ENCODE results near the gene P2RX4.
"Not testable (repeated sequence)": the region's sequence is repeated elsewhere in the genome, so short reads cannot be mapped to it uniquely, and the experiment has no call there.

P2RX4 gene

DNA sequence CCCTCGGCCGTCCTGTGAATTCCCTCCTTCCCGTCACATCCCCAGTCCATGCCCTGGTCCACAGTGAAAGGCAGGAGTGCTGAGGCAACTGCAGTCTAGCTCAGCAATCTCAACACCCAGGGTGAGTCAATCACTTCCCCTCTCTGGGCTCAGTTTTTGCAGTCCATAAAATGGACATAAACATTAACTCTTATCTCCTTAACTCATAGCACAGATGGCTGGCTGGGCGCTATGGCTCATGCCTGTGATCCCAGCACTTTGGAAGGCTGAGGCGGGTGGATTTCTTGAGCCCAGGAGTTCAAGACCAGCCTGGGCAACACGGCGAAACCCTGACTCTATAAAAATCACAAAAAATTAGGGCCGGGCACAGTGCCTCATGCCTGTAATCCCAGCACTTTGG, 54.2 kb downstream of the P2RX4 start:
- no peak overlapping the region for H3K4me3 ChIP-seq (ENCODE audit: insufficient read depth, low read depth, low read length, poor library complexity, severe bottlenecking)
- H3K27ac ChIP-seq (ENCODE audit: insufficient read depth, low read length, poor library complexity, severe bottlenecking), result no peak overlapping the region
- no peaks in the 10 kb centered on the region for H3K9me3 ChIP-seq (ENCODE audit: control insufficient read depth, low read length)
- H3K27me3 ChIP-seq (replicated peaks; ENCODE audit: control insufficient read depth, insufficient read depth, low read length, poor library complexity, severe bottlenecking), result no peaks in the 10 kb centered on the region
- DNase-seq, result no peak
- no peaks in the 10 kb centered on the region for H3K4me1 ChIP-seq (ENCODE audit: control insufficient read depth, insufficient read depth, low read length, poor library complexity, severe bottlenecking)
- peaks cover 35% of the 10 kb centered on the region for H3K36me3 ChIP-seq (ENCODE audit: control insufficient read depth, insufficient read depth, low read length)

DNA sequence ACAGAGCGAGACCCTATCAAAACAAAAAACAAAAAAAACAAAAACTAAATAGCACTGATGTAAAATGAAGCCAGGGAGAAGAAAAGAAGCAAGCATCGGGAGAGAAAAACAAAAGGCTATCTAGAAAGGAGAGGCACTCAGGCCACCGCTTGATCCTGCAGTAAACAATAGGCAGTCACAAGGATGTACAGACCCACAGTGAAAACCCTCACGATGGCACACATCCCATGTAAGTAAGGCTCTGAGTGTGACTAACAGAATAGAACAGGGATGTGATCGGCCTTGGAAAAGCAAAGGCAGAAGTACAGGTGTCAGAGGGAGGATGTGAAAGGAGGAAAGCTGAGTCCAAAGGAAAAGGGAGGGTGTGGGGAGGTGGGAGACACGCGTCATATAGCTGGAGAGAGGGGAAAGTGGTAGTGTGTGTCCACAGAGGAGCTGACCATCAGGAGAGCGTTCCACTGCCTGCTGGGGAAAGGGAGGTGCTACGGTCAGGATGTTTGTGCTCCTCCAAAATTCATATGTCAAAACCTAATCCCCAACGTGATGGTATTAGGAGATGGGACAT, 55.1 kb downstream of the P2RX4 start:
- no peaks in the 10 kb centered on the region for H3K27me3 ChIP-seq (replicated peaks; ENCODE audit: control insufficient read depth, insufficient read depth, low read length, poor library complexity, severe bottlenecking)
- no peak for DNase-seq
- H3K4me1 ChIP-seq (ENCODE audit: control insufficient read depth, insufficient read depth, low read length, poor library complexity, severe bottlenecking), result no peaks in the 10 kb centered on the region
- H3K9me3 ChIP-seq (ENCODE audit: control insufficient read depth, low read length), result no peaks in the 10 kb centered on the region
- H3K4me3 ChIP-seq (ENCODE audit: insufficient read depth, low read depth, low read length, poor library complexity, severe bottlenecking), result no peak overlapping the region
- peaks cover 27% of the 10 kb centered on the region for H3K36me3 ChIP-seq (ENCODE audit: control insufficient read depth, insufficient read depth, low read length)
- H3K27ac ChIP-seq (ENCODE audit: insufficient read depth, low read length, poor library complexity, severe bottlenecking), result no peak overlapping the region

DNA sequence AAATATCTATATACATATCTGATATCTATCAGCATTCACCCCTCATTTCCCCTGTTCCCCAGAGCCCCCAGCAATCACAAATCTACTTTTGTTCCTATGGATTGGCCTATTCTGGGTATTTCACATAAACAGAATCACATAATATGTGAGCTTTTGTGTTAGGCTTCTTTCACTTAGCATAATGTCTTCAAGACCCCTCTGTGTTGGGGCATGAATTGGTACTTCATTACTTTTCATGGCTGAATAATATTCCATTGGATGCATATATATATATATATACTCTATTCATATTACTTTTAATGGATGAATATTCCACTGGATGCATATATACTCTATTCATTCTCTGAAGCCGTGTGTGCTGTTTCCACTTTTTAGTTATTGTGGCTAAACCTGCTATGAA, 57.9 kb downstream of the P2RX4 start:
- no peaks in the 10 kb centered on the region for H3K4me1 ChIP-seq (ENCODE audit: control insufficient read depth, insufficient read depth, low read length, poor library complexity, severe bottlenecking)
- H3K27ac ChIP-seq (ENCODE audit: insufficient read depth, low read length, poor library complexity, severe bottlenecking), result no peak overlapping the region

DNA sequence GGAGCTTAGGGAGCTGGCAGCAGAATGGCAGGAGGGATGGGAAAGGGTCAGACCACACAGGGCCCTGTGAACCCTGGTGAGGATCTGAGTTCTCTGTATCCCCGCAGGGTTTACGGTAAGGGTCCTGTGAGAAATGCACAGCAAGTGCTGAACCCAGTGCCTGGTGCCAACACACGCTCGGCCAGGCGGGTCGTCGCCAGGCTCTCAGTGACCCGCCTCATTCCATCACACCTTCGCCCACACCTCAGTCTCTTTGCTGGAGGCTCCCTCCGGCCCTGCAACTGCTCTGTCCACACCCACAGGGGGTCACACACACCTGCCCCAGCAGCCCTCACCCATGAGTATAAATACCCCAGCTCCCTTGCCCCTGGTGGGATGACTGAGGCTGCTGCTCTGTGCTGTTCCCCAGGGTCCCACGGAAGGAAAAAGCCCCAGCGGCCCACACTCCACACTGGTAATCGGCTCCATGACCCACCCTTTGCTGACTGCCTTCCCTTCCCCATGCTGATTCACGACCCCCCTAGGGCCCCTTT, 63.5 kb downstream of the P2RX4 start:
- Histone ChIP-seq H3K27me3 (replicated peaks; ENCODE audit: control insufficient read depth, insufficient read depth, low read length, poor library complexity, severe bottlenecking) (no peaks in the 10 kb centered on the region), H3K27ac (ENCODE audit: insufficient read depth, low read length, poor library complexity, severe bottlenecking) (no peak overlapping the region), H3K4me3 (ENCODE audit: insufficient read depth, low read depth, low read length, poor library complexity, severe bottlenecking) (no peak overlapping the region), H3K4me1 (ENCODE audit: control insufficient read depth, insufficient read depth, low read length, poor library complexity, severe bottlenecking) (no peaks in the 10 kb centered on the region), H3K36me3 (ENCODE audit: control insufficient read depth, insufficient read depth, low read length) (peaks cover 13% of the 10 kb centered on the region), H3K9me3 (ENCODE audit: control insufficient read depth, low read length) (no peaks in the 10 kb centered on the region)
- DNase-seq, result no peak

More for the DNA sequence above, 57.9 kb downstream of the P2RX4 start:
- Histone ChIP-seq H3K9me3 (ENCODE audit: control insufficient read depth, low read length) (no peaks in the 10 kb centered on the region), H3K4me3 (ENCODE audit: insufficient read depth, low read depth, low read length, poor library complexity, severe bottlenecking) (no peak overlapping the region), H3K36me3 (ENCODE audit: control insufficient read depth, insufficient read depth, low read length) (peaks cover 26% of the 10 kb centered on the region), H3K27me3 (replicated peaks; ENCODE audit: control insufficient read depth, insufficient read depth, low read length, poor library complexity, severe bottlenecking) (no peaks in the 10 kb centered on the region)
- DNase-seq, result no peak

DNA sequence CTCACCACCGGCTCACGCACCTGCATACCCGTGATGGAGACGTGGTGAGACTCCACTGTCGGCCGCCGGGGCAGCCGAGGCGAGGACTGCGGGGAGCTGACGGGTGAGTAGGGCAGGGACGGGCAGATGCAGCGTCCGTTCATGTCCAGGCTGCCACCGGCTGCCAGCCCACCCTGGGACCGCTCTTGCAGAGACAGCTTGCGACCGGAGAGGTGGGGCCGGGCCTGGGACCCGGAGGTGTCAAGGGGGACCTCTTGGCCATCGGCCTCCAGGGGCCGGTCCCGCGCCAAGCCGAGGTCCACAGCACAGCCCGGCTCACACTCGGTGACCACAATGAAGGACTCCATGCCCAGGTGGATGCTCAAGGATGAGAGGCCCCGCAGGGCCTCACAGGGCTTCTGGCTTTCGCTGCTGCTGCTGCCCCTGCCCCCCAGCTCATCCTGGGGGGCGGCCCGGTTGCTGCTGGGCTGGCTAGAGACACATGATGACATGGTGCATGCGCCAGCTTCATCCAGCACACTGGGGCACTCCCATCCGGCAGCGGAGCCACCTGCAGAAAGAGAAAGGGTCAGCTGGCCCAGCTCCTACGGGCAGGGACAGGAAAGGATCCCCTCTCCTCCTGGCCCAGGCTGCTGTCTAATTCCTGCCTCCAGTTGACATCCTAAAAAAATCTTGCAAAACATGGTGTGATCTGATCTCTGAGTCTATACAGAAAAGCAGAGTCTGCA, 64.3 kb downstream of the P2RX4 start:
- Histone ChIP-seq H3K4me3 (ENCODE audit: insufficient read depth, low read depth, low read length, poor library complexity, severe bottlenecking) (no peak overlapping the region), H3K9me3 (ENCODE audit: control insufficient read depth, low read length) (no peaks in the 10 kb centered on the region), H3K4me1 (ENCODE audit: control insufficient read depth, insufficient read depth, low read length, poor library complexity, severe bottlenecking) (no peaks in the 10 kb centered on the region), H3K27me3 (replicated peaks; ENCODE audit: control insufficient read depth, insufficient read depth, low read length, poor library complexity, severe bottlenecking) (no peaks in the 10 kb centered on the region), H3K27ac (ENCODE audit: insufficient read depth, low read length, poor library complexity, severe bottlenecking) (no peak overlapping the region), H3K36me3 (ENCODE audit: control insufficient read depth, insufficient read depth, low read length) (peaks cover 7% of the 10 kb centered on the region)
- DNase-seq, result no peak

DNA sequence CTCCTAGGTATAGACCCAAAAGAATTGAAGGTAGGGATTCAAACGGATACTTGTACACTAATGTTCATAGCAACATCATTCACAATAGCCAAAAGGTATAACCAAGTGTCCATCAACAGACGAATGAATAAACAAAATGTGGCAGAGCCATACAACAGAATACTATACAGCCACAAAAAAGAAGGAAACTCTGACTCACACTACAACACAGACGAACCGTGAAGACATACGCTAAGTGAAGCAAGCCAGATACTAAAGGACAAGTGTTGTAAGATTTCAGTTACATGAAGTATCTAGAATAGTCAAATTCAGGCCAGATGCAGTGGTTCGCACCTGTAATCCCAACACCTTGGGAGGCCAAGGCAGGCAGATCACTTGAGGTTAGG, 67.4 kb downstream of the P2RX4 start:
- H3K27me3 ChIP-seq (replicated peaks; ENCODE audit: control insufficient read depth, insufficient read depth, low read length, poor library complexity, severe bottlenecking), result no peaks in the 10 kb centered on the region
- H3K9me3 ChIP-seq (ENCODE audit: control insufficient read depth, low read length), result no peaks in the 10 kb centered on the region
- peaks cover 4% of the 10 kb centered on the region for H3K36me3 ChIP-seq (ENCODE audit: control insufficient read depth, insufficient read depth, low read length)
- no peak overlapping the region for H3K27ac ChIP-seq (ENCODE audit: insufficient read depth, low read length, poor library complexity, severe bottlenecking)
- no peak overlapping the region for H3K4me3 ChIP-seq (ENCODE audit: insufficient read depth, low read depth, low read length, poor library complexity, severe bottlenecking)
- DNase-seq, result no peak
- H3K4me1 ChIP-seq (ENCODE audit: control insufficient read depth, insufficient read depth, low read length, poor library complexity, severe bottlenecking), result no peaks in the 10 kb centered on the region

DNA sequence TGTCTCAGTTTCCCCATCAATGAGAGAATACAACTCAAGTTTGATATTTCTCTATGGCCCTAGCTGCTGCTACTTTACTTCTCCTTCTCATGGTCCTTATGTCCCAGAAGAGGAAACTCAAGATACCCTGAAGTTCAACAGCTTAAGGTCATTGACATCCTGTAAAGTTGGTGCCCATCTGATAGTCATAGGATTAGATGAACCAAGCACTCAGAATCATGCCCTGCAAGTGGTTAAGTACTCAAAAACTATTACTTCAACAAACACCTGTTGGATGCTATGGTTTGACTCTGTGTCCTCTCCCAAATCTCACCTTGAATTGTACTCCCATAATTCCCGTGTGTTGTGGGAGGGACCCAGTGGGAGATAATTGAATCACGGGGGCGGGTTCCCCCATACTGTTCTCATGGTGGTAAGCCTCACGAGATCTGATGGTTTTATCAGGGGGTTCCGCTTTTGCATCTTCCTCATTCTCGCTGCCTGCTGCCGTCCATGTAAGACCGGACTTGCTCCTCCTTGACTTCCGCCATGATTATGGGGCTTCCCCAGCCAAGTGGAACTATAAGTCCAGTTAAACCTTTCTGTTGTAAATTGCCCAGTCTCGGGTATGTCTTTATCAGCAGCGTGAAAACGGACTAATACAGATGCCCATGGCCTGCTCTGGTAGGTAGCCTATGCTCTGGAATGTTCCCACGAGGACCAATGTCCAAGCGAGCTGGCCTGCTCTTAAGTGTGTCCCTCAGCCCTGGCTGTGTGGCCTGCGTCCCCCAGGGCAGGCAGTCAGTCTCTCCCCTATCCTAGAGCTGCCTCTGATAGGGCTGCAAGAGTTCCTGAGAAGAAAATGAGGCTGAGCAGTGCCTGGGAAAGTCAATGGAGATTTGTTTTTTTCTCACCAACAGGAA, 68.5 kb downstream of the P2RX4 start:
- H3K27ac ChIP-seq (ENCODE audit: insufficient read depth, low read length, poor library complexity, severe bottlenecking), result no peak overlapping the region
- H3K9me3 ChIP-seq (ENCODE audit: control insufficient read depth, low read length), result no peaks in the 10 kb centered on the region
- H3K4me3 ChIP-seq (ENCODE audit: insufficient read depth, low read depth, low read length, poor library complexity, severe bottlenecking), result no peak overlapping the region
- no peaks in the 10 kb centered on the region for H3K27me3 ChIP-seq (replicated peaks; ENCODE audit: control insufficient read depth, insufficient read depth, low read length, poor library complexity, severe bottlenecking)
- no peaks in the 10 kb centered on the region for H3K4me1 ChIP-seq (ENCODE audit: control insufficient read depth, insufficient read depth, low read length, poor library complexity, severe bottlenecking)
- peaks cover 4% of the 10 kb centered on the region for H3K36me3 ChIP-seq (ENCODE audit: control insufficient read depth, insufficient read depth, low read length)
- DNase-seq, result no peak

DNA sequence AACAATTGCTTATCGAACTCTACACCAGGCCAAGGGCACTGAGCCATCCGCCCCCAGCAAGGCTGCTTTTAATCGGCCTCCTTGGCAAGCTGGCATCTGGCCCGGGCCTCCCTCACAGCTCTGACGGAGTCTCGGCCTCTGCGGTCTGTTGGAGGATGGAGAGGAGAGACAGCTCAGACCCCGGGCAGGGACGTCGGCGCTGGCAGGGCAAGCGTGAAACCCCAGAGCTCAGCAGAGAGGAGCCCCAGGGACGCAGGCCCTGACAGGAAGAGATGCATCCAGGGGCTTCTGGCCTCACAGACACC, 69.1 kb downstream of the P2RX4 start:
- H3K9me3 ChIP-seq (ENCODE audit: control insufficient read depth, low read length), result no peaks in the 10 kb centered on the region
- H3K27me3 ChIP-seq (replicated peaks; ENCODE audit: control insufficient read depth, insufficient read depth, low read length, poor library complexity, severe bottlenecking), result no peaks in the 10 kb centered on the region
- no peak overlapping the region for H3K27ac ChIP-seq (ENCODE audit: insufficient read depth, low read length, poor library complexity, severe bottlenecking)
- H3K36me3 ChIP-seq (ENCODE audit: control insufficient read depth, insufficient read depth, low read length), result no peaks in the 10 kb centered on the region
- DNase-seq, result no peak
- no peak overlapping the region for H3K4me3 ChIP-seq (ENCODE audit: insufficient read depth, low read depth, low read length, poor library complexity, severe bottlenecking)
- H3K4me1 ChIP-seq (ENCODE audit: control insufficient read depth, insufficient read depth, low read length, poor library complexity, severe bottlenecking), result no peaks in the 10 kb centered on the region

DNA sequence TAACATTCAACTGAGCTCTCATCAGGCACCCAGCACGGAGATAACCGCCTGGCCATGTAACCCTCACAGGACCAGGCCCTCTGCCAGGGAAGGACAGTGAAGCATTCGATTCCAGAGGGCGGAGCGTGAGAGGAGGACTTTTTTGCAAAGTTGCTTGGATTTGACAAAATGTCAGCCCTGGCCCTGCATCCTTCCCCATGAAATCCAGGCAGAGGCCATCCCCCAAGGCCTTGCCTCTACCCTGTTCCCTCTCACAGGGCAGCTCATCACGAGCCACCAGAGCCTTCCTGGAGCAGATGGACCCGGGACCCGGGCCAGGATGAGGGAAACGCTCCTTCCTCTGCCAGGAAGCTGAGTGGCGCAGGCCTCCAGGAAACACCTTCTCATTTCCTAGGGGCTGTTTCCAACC, 69.6 kb downstream of the P2RX4 start:
- Histone ChIP-seq H3K4me3 (ENCODE audit: insufficient read depth, low read depth, low read length, poor library complexity, severe bottlenecking) (no peak overlapping the region), H3K36me3 (ENCODE audit: control insufficient read depth, insufficient read depth, low read length) (no peaks in the 10 kb centered on the region), H3K27me3 (replicated peaks; ENCODE audit: control insufficient read depth, insufficient read depth, low read length, poor library complexity, severe bottlenecking) (no peaks in the 10 kb centered on the region), H3K9me3 (ENCODE audit: control insufficient read depth, low read length) (no peaks in the 10 kb centered on the region), H3K4me1 (ENCODE audit: control insufficient read depth, insufficient read depth, low read length, poor library complexity, severe bottlenecking) (no peaks in the 10 kb centered on the region), H3K27ac (ENCODE audit: insufficient read depth, low read length, poor library complexity, severe bottlenecking) (no peak overlapping the region)
- DNase-seq, result no peak

DNA sequence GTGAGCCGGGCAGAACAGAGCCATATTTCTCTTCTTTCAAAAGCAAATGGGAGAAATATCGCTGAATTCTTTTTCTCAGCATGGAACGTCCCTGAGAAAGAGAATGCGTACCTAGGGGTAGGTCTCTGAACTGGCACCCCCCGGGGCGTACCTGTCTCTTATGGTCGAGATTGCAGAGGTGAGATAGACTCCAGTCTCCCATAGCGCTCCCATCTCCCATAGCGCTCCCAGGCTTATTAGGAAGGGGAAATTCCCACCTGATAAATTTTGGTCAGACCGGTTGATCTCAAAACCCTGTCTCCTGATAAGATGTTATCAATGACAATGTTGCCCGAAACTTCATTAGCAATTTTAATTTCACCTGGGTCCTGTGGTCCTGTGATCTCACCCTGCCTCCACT, 70.6 kb downstream of the P2RX4 start:
- H3K27me3 ChIP-seq (replicated peaks; ENCODE audit: control insufficient read depth, insufficient read depth, low read length, poor library complexity, severe bottlenecking); H3K36me3 ChIP-seq (ENCODE audit: control insufficient read depth, insufficient read depth, low read length); DNase-seq; H3K9me3 ChIP-seq (ENCODE audit: control insufficient read depth, low read length); H3K27ac ChIP-seq (ENCODE audit: insufficient read depth, low read length, poor library complexity, severe bottlenecking); H3K4me1 ChIP-seq (ENCODE audit: control insufficient read depth, insufficient read depth, low read length, poor library complexity, severe bottlenecking); H3K4me3 ChIP-seq (ENCODE audit: insufficient read depth, low read depth, low read length, poor library complexity, severe bottlenecking): not testable (repeated sequence)
